SU-DHL-6 (cell line): ENCODE measurements around the gene BCLAF1.

Experiments
- CTCF ChIP-seq: fragments of 200-600 bp; sonication (generic); IDR thresholded peaks from one replicate; pipeline ENCODE4 v1.5.1; 2017; ENCODE audit warnings: antibody characterized with exemption, mild to moderate bottlenecking, low read length, moderate library complexity; ENCODE audit not compliant: insufficient read depth, poor library complexity, severe bottlenecking
- EZH2phosphoT487 ChIP-seq: fragments of 200-600 bp; sonication (generic), shearing (Covaris generic); conservative IDR thresholded peaks from 2 replicates; pipeline ENCODE4 v1.6.1; 2018; ENCODE audit warnings: mild to moderate bottlenecking, antibody characterized with exemption, low read length, moderate library complexity, mixed read lengths

GRCh38 chr6:136324686-136325380 is 35.2 kb upstream of the BCLAF1 start:
- no peak for TF ChIP-seq CTCF
- no peak for TF ChIP-seq EZH2phosphoT487
